Motor neuron (in vitro differentiated cells): ENCODE data around the gene RNF150. TPM values are rescaled to one million over a fixed set of nuclear protein-coding genes. Genes with fewer than 3 reads are reported as not detected.

Source experiments
- ATAC-seq, 8 experiments: fragments of 200-7000 bp; cut with Tn5 transposase; replicated peaks in 6 of 8; 2 replicates each; pipeline ENCODE4 v1.8.0; 2021; ENCODE audit warnings: mild to moderate bottlenecking in 8 of 8, moderate library complexity in 8 of 8
- H3K27ac ChIP-seq, 2 donors: fragments of 250-450 bp; sonication (Bioruptor Pico); 2 replicates each; pipeline ENCODE4 v1.9.0; 2021; ENCODE audit warnings: antibody characterized with exemption in 2 of 2, mild to moderate bottlenecking in 2 of 2, moderate library complexity in 1 of 2
- H3K4me1 ChIP-seq, 2 donors: fragments of 250-450 bp; sonication (Bioruptor Pico); replicated peaks in 1 of 2; 2 replicates each; pipeline ENCODE4 v1.6.1; 2021; ENCODE audit warnings: antibody characterized with exemption in 2 of 2, mild to moderate bottlenecking in 2 of 2, moderate library complexity in 1 of 2
- H3K4me3 ChIP-seq, 5 donors: fragments of 250-450 bp; sonication (Bioruptor Pico); 2 replicates each; pipeline ENCODE4 v1.9.0; 2021; ENCODE audit warnings: antibody characterized with exemption in 5 of 5, mild to moderate bottlenecking in 5 of 5, moderate library complexity in 4 of 5
- WGBS, 10 experiments: fragments of 450-650 bp; shearing (Covaris generic); methylation state at CpG; one replicate each; pipeline ENCODE4 v1.0.0; 2022; 5-methylcytosine and 5-hydroxymethylcytosine counted together
- in situ Hi-C, 9 experiments: fragments of 400-800 bp; cut with MboI; loops; one replicate each; pipeline ENCODE4 v1.15.0; 2021; ENCODE audit warnings: low sequenced_read_pairs in 9 of 9, low pct_unique_long_range_greater_than_20kb in 2 of 9; ENCODE audit not compliant: unreplicated experiment in 9 of 9
- total RNA-seq, 8 experiments: library from RNA; unstranded; fragments of 300-600 nt; gene quantifications; 2 replicates each; pipeline versions ENCODE4 v1.2.3 to v1.2.4, GENCODE V29; 2022

The RNF150 gene
- total RNA-seq, 8 experiments from 2014 or later, result 0.71 to 45.2 (median 20.0) TPM

DNA sequence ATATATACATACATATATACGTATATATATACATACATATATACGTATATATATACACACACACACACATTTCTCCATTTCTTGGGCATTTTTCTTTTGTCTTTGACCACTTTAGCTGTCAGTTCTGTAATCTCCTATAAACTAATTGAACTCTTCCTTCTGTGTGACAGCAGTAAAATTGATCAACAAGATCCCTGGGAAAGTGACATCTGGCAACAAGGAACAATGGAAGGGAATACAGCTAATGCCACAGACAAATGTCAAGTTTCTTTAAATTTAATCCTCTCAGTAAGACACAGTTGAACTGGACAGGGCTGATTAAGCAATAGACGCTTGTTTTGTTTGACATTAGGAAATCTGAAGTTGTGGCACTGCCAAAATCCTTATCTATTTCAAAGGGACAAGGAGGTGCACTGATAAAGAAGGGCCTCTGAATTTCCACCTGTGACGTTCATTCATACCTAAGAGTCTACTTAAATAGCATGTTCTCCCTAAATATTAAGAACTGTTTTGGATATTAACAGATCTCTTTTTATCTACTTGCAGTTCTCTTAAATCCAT is 126.9 kb downstream of the RNF150 start:
- in situ Hi-C loops, result no loop called here
- Histone ChIP-seq H3K4me1 (no peaks in the 10 kb centered on the region), H3K27ac (no peak overlapping the region), H3K4me3 (no peak overlapping the region)
- 0 to 97% (median 89%) methylated on average over 1 to 3 of the region's 4 CpGs; no CpG with 5 or more reads in 1 of the 10 experiments for WGBS, 10 experiments
- ATAC-seq, result no peak

DNA sequence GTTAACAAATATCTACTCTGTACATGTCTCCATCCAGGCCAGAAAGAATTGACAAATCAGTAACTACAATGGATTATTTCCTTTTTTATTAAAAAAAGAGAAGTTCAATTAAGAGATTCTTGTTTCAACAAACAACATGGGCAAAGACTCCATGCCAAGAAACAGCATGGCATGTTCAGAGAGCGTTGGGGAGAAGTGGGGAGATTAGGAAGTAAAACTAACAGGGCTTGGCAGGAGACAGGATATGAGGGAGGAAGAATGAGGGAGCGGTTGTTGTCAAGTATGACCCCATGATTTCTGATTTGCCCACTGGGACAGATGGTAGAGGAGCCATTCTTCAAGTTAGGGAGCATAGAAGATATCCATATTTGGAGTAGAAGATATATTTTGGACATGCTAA is 128.4 kb downstream of the RNF150 start:
- Histone ChIP-seq H3K4me1 (no peaks in the 10 kb centered on the region), H3K27ac (no peak overlapping the region), H3K4me3 (no peak overlapping the region)
- 43 to 100% (median 89%) methylated on average over 1 to 2 of the region's 2 CpGs; no CpG with 5 or more reads in 1 of the 10 experiments for WGBS, 10 experiments
- ATAC-seq, result no peak
- in situ Hi-C loops, result no loop called here

DNA sequence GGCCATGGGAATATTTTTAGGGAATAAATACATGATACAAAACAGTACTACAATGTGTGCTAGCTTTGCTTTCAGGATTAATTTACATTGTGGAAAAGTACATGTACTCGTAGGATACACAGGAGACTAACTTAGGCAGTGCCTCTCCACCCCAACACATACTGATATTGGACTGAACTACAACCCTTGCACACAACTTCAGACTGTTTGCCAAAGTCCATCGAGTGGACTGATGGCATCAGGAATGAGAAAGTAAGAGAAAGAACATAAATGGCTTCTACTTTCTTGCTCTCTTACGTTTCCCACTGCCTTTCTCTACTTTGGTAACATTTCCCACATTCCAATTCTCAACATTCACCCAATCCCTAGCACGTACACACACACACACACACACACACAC is 130.1 kb downstream of the RNF150 start:
- no peaks in the 10 kb centered on the region for H3K4me1 ChIP-seq
- H3K4me3 ChIP-seq, result no peak overlapping the region
- H3K27ac ChIP-seq, result no peak overlapping the region
- no peak for ATAC-seq
- 14 to 100% (median 77%) methylated on average over 1 to 3 of the region's 4 CpGs for WGBS, 10 experiments
- in situ Hi-C loops, result no loop called here

DNA sequence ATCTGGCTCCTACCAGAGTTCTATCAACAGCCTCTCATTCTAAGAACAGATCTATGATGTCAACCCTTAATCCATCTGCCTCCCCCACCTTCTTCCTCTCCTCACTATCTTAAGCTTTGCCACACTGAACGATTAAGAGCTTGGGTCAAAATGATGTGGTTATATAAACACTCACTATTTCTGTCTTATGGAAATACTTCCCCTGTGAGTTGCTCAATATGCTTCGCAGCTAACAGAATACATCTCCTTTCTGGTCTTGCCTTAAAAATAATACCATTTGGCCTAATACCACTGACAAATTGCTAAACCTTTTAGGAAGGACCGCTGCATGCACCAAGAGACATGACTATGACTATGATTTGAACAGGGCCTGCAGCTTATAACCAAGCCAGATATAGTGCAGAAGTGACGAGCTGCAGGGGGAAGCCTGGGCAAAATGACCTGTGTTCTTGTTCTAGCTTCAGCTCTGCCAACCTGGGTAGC is 130.9 kb downstream of the RNF150 start:
- in situ Hi-C loops, result no loop called here
- peak in 1 of 8 experiments; percentile 52 for ATAC-seq
- WGBS, 10 experiments, result 25 to 96% (median 57%) methylated on average over 1 to 4 of the region's 4 CpGs; no CpG with 5 or more reads in 1 of the 10 experiments

DNA sequence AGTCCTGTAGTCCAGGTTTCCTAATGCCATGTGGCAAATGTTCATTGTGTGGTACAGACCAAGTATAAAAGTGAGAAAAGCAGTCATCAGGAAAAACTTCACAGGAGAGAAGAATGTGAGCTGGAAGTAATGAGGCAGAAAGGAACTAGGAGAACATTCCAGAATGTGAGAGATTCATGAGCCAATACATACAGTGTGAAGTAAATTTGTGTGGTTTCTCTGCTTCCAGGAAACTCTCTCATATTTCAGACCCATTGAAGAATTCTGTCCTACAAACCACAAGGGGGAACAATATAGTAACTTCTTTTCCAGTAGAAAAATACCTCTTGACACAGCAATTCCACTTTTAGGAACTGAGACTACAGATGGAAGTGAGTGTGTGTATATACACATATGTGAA is 136.5 kb downstream of the RNF150 start:
- no peak overlapping the region for H3K27ac ChIP-seq
- in situ Hi-C loops, result no loop called here
- peak in 3 of 8 experiments; percentile 21 to 85 (median 38) for ATAC-seq
- no peak overlapping the region for H3K4me3 ChIP-seq
- H3K4me1 ChIP-seq, result no peaks in the 10 kb centered on the region

More for the DNA sequence above, 130.9 kb downstream of the RNF150 start:
- H3K27ac ChIP-seq, result no peak overlapping the region
- no peak overlapping the region for H3K4me3 ChIP-seq
- H3K4me1 ChIP-seq, result no peaks in the 10 kb centered on the region

DNA sequence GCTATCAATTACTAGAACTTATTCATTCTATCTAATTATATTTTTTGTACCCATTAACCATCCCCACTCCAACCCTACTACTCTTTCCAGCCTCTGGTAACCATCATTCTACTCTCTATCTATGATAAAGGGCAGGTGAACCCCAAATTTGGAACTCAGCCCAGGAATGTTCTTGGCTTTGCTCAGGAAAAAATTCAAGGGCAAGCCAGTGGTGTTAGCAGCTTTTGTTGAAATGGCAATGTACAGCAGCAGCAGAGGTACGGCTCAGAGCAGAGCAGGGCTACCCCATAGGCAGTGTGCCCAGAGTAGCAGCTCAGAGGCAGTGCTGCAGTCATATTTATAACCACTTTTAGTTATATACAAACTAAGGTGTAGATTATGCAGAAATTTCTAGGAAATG is 138.2 kb downstream of the RNF150 start:
- 80 to 100% (median 90%) methylated on average over 1 of the region's 1 CpG; no CpG with 5 or more reads in 6 of the 10 experiments for WGBS, 10 experiments

DNA sequence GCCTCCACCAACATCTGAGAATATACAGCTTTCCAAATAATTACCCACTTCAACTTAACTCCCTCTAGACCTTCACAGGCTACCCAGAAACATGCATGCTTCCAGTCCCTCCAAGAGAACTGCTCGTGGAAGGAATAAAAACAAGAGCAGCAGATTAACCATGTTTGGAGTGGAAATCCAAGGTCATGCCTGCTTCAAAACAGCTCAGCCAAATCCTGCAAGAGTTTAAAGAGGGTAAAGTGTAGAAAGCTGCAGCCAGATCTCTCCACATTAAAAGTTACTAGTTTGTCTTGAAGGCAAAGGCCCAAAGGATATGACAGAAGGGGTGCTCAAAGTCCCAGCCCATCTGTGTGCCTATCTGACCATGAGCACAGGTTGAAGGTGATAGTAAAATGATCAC is 139.3 kb downstream of the RNF150 start:
- Histone ChIP-seq H3K4me1 (no peaks in the 10 kb centered on the region), H3K4me3 (no peak overlapping the region), H3K27ac (no peak overlapping the region)
- no peak for ATAC-seq
- 40 to 100% (median 90%) methylated on average over 1 of the region's 1 CpG; no CpG with 5 or more reads in 2 of the 10 experiments for WGBS, 10 experiments
- in situ Hi-C loops, result no loop called here

More for the DNA sequence above, 138.2 kb downstream of the RNF150 start:
- no peak overlapping the region for H3K4me3 ChIP-seq
- in situ Hi-C loops, result no loop called here
- no peak for ATAC-seq
- no peaks in the 10 kb centered on the region for H3K4me1 ChIP-seq
- no peak overlapping the region for H3K27ac ChIP-seq

DNA sequence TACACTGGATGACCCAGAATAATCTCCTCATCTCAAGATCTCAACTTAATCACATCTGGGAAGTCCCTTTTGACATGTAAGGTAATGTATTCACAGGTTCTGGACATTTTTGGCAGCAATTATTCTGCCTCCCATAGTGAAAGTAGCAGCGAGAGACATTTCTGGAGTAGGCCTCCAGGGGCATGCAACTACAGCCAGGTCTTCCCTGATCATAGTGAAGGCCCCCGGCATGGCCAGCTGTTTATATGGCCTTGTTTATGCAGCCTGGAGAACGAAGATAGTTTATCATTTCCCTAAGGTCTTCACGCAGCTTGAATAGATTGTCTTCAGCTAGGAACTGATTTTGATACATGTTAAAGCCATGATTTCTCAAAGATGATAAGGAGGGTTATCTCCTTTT is 139.9 kb downstream of the RNF150 start:
- WGBS, 10 experiments, result 19 to 92% (median 80%) methylated on average over 1 to 4 of the region's 4 CpGs; no CpG with 5 or more reads in 3 of the 10 experiments
- H3K4me3 ChIP-seq, result no peak overlapping the region
- no peak for ATAC-seq
- no peaks in the 10 kb centered on the region for H3K4me1 ChIP-seq
- H3K27ac ChIP-seq, result no peak overlapping the region
- in situ Hi-C loops, result no loop called here

DNA sequence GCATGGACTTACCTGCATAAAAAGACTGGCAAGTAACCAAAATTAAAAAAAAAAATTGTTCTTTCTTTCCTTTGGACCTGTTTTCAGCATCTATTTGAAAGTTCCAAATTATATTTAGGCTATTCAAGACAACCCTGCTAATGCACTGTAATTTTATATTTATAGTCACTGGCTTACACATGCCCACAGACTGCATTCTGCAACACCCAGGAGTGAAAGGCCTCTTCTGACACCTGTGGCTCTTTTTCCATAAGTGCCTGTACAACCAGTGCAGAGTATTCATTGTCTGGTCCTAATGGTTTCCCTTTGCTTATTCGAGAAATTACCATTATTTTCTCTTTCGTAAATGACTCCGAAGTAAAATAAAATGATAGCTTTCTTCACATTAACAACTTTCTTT is 143.3 kb downstream of the RNF150 start:
- WGBS, 10 experiments, result 62 to 100% (median 90%) methylated on average over 1 to 3 of the region's 3 CpGs
- in situ Hi-C loops, result no loop called here
- peak in 1 of 8 experiments; percentile 14 for ATAC-seq

DNA sequence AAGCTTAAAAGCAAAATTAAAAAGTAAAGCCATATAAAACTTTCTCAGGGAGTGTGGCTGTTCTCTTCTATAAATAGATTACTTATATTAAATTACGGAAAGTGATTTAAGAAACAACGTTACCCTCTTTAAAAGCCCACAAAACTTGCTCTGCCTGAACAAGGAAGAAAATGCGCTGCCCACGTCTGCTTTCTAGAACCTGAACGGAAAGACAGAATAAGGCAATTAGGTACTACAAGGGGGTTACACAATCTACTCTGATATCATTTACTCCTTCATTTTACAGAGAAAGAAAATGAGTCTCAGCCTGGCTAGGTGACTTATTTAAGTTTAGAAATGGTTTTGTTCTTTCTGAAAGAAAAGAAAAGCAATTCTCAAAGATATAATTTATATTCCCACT is 147.2 kb downstream of the RNF150 start:
- 63 to 100% (median 95%) methylated on average over 1 to 5 of the region's 5 CpGs; no CpG with 5 or more reads in 2 of the 10 experiments for WGBS, 10 experiments
- Histone ChIP-seq H3K27ac (no peak overlapping the region), H3K4me3 (no peak overlapping the region), H3K4me1 (no peaks in the 10 kb centered on the region)
- no peak for ATAC-seq
- in situ Hi-C loops, result no loop called here

More for the DNA sequence above, 143.3 kb downstream of the RNF150 start:
- no peaks in the 10 kb centered on the region for H3K4me1 ChIP-seq
- no peak overlapping the region for H3K4me3 ChIP-seq
- no peak overlapping the region for H3K27ac ChIP-seq

DNA sequence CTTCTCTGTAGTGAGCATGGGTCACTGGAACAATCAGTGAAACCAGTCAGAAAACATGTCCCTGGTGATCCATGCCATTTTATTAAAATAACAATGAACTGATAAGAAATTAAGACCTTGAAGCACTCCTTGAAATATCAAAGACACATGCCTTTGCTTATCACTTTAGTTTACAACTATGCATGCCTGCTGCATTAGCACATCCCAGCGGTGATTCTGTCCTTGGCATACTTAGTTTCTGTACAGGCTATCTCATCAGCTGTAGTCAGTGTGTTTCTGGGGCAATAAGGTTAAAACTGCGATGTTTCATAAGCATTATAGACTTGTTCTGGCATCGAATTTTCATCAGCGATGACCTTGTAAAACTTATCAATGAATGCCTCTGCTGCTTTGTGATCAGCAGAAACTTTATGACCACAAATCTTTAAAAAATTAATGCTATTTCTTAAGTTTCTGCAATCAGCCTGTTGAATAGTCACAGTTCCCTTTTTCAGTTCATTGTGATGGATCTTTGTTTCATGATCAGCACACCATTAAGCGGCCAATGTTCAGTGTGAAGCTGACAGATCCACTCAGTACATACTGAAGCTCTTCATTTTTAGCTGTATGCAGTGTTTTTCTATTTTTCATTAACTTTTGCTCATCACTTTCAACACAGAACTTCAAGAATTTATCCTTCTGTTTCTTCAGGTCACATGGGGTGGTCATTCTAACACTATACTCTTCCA is 150.5 kb downstream of the RNF150 start:
- Histone ChIP-seq H3K27ac (no peak overlapping the region), H3K4me3 (no peak overlapping the region), H3K4me1 (no peaks in the 10 kb centered on the region)
- WGBS, 10 experiments, result 50 to 100% (median 88%) methylated on average over 1 to 5 of the region's 5 CpGs
- ATAC-seq, result no peak
- in situ Hi-C loops, result no loop called here

DNA sequence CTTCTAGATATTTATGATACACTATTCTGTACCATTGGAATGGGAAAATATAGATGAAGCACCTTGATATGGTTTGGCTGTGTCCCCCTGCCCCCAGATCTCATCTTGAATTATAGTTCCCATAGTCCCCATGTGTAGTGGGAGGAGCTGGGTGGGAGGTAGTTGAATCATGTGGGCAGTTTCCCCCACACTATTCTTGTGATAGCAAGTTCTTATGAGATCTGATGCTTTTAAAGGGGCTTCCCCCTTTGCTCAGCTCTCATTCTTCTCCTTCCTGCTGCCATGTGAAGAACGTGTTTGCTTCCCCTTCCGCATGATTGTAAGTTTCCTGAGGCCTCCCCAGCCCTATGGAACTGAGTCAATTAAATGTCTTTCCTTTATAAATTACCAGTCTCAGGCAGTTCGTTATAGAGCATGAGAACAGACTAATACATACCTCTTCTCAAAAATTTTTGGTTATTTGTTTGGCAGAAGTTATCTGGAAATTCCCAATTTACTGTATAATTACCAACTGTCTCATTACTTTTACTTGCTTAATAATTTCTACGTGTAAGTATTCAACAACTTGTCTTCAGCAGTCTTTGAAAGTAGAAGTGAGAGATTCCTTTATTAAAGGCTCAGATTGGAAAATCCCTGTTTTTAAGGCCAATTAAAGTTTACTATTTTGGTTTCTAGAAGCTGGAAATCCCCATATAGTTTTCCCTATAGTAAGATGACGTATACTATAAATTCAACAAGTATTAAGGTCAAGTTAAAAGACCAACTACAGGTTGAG is 152.7 kb downstream of the RNF150 start:
- no peak overlapping the region for H3K27ac ChIP-seq
- WGBS, 10 experiments, result 20 to 100% (median 86%) methylated on average over 2 to 5 of the region's 5 CpGs
- ATAC-seq, result no peak
- in situ Hi-C loops, result no loop called here
- H3K4me3 ChIP-seq, result no peak overlapping the region
- H3K4me1 ChIP-seq, result no peaks in the 10 kb centered on the region

DNA sequence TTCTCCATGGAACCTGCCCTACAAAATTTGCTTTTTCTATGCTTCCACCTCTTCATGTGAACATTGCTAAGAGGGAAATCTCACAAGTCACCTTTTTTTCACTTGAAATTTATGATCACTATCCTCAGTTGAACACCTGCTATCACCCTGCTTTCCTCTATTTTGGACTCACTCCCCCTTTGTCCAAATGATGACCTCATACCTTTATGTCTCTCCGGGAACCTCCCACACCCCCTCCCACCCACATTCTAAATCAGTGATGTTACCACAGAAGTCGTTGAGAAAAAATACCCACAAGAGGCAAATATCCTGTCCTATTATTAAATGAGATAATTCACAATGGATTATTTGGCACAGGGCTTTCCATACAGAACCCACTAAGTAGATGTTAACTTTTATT is 156.5 kb downstream of the RNF150 start:
- in situ Hi-C loops, result no loop called here
- whole genome bisulfite sequencing, 10 experiments, result 0 to 100% (median 65%) methylated on average over 1 to 2 of the region's 2 CpGs; no CpG with 5 or more reads in 6 of the 10 experiments
- no peak overlapping the region for H3K4me3 ChIP-seq
- no peaks in the 10 kb centered on the region for H3K4me1 ChIP-seq
- no peak overlapping the region for H3K27ac ChIP-seq
- no peak for ATAC-seq
